Inferior parietal cortex (tissue), 1 donor: Measurements from ENCODE around the gene GDE1.
A peak's percentile ranks its signal among the peaks of the same experiment; 100 is the strongest.
"Not testable (repeated sequence)": the region's sequence is repeated elsewhere in the genome, so short reads cannot be mapped to it uniquely, and the experiment has no call there.

Experiments
- DNase-seq: peaks from one replicate; pipeline ENCODE4 v3.0.0-alpha.2; 2016; ENCODE audit errors: extremely low spot score

Gene GDE1, protein sequence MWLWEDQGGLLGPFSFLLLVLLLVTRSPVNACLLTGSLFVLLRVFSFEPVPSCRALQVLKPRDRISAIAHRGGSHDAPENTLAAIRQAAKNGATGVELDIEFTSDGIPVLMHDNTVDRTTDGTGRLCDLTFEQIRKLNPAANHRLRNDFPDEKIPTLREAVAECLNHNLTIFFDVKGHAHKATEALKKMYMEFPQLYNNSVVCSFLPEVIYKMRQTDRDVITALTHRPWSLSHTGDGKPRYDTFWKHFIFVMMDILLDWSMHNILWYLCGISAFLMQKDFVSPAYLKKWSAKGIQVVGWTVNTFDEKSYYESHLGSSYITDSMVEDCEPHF

DNA sequence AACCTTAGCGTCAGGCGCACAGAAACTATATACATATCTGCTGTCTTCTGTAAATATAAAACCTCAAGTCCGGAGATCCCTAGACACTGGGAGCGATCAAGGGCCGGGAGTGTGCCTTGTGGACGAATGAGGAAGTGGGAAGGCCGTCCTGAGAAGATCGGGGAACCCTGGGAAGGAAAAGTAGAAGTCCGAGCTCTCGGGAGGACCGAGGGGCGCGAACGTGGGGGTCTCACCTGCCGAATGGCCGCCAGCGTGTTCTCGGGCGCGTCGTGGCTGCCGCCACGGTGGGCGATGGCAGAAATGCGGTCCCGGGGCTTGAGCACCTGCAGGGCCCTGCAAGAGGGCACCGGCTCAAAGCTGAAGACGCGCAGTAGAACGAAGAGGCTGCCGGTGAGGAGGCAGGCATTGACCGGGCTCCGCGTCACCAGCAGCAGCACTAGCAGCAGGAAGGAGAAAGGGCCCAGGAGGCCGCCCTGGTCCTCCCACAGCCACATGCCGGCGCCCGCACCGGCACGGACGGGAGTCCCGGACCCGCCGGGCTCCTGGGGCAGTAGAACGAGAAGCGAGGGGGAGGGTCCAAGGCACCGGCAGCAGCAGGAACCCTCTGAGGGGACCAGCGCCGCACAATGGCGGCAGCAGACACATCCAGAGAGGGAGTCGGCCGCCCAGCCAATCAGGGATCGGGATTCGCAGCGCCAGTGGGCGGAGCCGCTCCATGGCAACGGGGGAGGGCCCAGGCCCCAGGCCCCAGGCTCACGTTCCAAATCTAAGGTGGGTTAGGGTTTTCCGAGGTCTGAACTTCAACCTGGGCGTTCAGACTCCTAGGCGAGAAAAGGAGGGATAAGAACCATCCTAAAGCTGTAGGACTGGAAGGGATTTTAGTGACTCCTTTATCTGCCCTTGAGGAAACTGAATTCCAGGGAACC is at the start of gene GDE1:
Gene GDE1 (minus strand): TSS at position 628 of the 926 bp plus-strand sequence. CDS start 134 bp downstream, at position 494.
- DNase-seq = peak; percentile 95

DNA sequence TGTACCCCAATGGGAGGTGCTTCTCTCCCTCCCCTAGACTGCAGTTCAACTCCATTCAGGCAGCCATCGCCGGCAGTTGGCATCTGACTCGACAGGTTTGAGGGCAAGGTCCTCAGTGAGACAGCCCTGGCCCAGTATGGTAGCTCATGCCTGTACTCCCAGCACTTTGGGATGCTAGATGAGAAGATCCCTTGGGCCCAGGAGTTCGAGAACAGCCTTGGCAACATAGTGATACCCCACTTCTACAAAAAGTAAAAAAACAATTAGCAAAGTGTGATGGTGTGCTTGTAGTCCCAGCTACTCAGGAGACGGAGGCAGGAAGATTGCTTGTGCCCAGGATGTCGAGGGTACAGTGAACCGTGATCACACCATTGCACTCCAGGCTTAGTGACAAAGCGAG is 45.7 kb upstream of the GDE1 start:
- no peak for DNase-seq

DNA sequence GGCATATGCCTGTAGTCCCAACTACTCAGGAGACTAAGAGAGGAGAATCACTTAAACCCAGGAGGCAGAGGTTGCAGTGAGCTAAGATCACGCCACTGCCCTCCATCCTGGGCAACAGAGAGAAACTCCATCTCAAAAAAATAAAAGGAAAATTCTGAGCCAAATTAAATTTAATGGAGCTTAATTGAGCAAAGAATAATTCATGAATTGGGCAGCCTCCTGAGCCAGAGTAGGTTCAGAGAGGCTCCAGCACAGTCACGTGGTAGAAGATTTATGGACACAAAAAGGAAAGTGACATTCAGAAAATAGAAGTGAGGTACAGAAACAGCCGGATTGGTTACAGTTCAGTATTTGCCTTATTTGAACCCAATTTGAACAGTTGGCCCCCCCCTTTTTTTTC is 44.5 kb upstream of the GDE1 start:
- DNase-seq = no peak

DNA sequence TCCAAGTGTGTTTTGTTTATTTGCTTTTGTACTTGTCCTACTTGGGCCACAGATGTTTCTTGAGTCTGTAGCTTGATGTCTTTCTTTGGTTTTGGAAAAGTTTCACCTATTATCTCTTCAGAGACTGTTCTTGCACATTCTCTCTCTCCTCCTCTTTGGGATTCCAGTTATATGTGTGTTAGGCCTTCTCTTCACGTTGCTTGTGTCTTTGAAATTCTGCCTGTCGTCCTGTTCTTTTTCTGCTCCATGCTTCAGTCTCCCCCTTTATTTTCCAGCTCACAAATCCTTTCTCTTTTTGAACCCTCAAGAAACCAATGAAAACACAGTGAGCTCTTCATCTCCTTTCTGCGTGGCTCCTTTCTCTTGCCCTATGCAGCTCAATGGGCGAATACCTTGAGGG is 41.5 kb upstream of the GDE1 start:
- DNase-seq = no peak

DNA sequence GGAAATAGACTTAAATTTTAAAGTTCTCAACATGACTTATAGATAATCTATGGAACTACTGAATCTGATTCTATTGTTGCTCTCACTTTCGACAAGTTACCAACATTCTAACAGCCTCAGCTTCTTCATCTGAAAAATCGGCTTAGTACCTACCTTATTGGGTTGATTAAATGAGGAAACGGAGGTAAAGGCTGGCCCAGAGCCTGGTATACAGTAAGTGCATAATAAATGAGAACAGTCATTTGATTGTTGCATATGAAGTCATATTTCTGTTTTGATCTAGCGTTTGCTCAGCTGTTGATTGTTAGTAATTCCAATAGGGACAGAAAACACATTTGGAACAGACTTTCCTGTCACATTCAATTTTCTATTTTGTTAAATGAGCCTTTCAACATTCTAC is 38.2 kb upstream of the GDE1 start:
- DNase-seq = no peak

DNA sequence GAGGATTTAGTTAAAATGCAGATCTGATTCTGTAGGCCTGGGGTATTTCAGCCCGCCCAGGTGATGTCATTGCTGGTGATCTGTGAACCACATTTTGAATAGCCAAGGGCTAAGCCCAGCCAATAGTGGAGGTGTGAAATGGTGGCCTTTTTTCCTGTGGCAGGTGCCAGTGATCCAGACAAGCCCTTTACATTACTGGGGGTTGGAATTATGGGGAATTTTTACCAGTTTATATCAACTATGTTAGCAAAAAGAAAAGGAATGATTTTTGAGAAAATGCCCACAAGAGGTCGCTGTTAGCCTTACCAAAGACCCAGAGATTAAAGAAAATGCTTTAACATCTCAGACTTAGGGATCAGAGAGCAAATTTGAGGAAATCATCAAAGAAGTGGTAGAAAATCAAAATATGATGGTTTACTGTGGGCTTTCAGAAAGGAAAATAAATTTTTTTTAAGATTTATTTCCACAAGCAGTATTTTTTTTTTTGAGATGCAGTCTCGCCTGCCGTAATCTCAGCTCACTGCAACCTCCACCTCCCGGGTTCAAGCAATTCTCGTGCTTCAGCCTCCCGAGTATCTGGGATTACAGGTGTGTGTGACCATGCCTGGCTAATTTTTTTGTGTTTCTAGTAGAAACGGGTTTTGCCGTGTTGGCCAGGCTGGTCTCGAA is 37.5 kb upstream of the GDE1 start:
- peak; percentile 90 for DNase-seq

DNA sequence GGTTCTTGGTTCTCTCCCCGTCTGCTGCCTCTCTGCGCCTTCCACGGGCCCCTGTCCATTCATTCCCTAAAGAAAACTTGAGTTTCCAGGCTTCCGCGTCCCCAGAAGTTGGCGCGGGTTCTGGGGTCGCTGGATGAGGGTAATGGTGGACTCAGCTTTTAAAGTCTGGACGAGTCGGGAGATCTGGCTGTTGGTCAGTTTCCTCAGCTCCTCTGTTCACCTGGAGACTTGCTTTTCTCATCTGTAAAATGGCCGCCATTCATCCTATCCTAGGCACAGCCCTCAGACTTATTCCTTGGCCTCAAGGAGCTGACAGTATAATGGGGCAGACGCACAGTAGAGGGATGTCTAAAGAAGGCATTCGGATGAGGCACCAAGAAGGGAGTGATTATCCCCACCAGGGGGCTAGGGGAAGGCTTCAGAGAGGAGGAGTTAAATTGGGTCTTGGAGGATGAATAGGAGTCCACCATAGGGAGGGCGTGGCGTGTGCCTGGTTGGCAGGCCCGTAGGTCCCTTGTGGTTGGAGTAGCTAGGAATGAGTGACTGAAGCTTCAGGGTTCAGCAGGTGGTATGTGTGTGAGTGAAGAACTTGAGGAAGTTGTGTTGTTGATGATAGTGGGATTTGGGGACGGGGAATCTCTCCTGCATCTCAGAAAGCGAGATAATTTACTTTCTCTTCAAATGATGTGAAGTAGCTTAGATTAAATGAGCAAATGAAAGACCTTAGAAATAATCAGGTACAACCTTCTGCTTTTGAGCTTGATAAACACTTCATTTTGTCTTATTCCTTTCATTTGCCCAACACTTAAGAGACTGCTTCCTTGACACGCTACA is 34.3 kb upstream of the GDE1 start:
- no peak for DNase-seq

DNA sequence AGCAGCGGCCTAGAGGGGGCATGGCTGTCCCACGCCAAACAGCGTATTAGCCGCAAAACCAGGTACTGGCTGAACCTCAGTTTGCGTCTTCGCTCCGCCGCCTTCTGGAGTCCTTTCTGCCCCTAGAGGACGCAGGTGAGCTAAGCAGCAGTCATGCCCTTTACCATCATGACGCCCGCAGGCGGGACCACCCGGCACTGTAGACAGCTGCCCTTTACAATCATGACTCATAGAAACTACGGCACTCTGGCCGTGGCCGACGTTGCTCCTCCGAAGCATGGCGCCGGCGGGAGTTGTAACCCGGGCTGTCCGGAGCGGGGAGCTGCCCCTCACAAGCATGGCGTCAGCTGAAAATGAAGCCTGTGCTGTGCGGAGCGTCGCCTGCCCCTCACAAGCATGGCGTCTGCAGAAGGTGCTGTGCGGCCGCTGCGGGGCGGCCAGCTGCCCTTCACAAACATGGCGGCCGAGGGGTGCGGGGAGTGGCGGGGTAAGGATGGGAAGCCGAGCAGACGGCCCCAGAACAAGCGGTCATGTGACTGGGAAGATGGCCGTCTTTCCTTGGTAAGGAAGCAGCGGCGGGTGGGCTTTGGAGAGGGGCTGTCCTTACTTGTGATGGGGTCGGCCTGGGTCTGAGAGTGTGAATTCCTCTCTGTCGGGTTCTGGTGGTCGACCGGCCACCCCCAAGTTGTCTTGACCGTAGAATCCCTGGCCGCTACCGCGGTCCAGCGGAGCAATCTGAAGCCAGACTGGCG is 33.5 kb upstream of the GDE1 start, which contains the start of gene VPS35L:
Gene VPS35L (plus strand): TSS at position 518 of the 752 bp plus-strand sequence. CDS start 27 bp downstream, at position 545.
- peak; percentile 94 for DNase-seq

DNA sequence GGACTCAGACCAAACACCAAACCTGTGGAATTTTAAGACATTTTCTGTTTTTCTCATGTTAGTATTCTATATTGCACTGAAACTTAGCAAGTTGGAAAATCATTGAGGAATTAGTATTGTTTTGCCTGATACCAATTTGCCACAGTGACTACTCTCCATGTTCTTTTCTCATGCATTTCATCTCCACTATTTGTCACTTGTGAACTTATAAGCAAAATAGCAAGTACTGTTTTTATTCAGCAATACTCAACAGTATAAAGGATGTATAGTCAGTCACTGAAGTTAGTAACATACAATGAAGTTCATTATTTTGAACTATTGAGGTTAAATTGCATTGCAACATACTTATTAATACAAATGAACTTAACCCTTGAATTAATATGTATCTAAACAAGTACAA is 27.8 kb upstream of the GDE1 start:
- DNase-seq = no peak

DNA sequence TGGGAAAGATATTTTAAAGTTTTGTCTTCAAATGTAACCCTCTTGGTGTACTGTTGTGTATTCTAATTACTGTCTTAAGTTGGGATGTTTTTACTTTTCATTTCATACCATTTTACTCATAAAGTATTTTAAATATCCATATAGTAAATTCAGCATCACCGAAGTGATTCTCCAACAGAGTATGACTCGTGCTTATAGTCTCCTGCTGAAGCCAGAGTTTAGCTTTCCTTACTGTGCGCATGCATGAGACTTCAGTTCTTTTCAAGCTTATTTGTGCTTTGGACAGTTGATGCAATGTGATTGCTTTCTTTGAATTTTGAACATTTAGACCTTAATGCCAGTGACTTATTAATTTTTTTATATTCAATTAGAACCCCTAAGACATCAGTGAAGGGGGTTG is 26.2 kb upstream of the GDE1 start:
- DNase-seq = no peak

DNA sequence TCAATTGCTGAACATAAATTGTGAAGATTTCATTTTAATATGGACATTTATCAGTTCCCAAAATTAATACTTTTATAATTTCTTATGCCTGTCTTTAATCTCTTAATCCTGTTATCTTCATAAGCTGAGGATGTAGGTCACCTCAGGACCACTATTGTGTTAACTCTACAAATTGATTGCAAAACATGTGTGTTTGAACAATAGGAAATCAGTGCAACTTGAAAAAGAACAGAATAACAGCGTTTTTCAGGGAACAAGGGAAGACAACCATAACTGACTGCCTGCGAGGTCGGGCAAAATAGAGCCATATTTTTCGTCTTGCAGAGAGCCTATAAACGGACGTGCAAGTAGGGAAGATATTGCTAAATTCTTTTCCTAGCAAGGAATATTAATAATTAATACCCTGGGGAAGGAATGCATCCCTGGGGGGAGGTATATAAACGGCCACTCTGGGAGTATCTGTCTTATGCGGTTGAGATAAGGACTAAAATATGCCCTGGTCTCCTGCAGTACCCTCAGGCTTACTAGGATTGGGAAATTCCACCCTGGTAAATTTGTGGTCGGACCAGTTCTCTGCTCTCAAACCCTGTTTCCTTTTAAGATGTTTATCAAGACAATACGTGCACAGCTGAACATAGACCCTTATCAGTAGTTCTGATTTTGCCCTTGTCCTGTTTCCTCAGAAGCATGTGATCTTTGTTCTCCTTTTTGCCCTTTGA is 21.5 kb upstream of the GDE1 start:
- not testable (repeated sequence) for DNase-seq

DNA sequence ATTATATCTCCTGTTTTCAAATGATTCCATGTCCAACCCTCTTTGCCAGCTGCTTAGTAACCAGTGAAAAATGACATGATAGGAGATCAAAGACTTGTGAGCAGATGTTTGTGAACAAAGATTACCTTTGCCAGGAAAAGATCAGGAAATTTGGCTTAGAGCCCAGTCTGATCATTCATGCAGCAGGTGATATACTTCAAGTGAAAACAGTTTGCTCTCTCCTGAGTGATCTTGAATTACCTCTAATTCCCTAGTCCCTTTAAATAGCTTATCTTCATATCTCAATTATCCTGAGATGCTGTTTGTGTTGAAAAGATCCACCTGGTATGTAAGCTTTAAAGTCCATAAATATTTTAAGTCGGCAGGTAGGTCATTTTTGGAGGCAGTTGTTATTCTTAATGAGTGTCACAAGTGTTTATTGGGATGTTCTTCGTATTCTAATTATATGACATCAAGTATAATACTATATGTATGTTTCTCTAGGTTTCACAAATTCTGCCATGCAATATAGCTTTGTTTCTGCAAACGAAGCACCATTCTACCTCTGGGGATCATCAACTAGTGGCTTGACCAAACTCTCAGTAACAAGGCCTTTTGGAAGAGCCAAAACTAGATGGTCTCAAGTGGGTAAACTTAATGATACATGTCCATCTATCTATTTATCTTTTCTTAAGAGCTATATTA is 20.4 kb upstream of the GDE1 start:
- no peak for DNase-seq

DNA sequence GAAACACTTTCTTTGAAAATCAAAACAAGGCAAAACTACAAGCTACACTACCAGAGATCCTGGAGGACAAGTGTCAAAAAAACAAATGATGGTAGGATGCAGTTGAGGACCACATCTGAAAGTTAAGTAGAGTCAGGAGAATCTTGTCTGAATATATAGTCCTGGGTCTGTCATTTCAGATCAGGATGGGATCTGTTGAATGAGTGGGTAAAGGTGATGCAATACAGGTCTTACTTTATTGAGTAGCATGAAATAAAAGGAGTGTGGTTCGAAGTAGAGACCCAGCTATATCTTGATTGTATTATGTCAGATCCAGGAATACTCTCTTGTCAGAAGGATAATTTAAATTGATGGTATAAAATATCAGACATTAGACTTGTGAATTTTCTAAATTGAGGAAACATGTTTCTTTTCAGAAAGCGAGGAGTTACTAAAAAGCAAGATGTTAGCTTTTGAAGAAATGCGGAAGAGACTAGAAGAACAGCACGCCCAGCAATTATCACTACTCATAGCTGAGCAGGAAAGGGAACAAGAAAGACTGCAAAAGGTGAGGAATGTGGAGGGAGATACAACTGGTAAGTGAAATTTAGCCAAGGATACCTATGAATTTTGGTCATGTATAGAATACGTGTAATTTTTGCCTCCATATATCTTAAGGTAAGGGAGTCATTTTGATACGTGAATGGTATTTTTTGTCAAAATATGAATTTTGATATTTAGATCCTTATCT is 18.5 kb upstream of the GDE1 start:
- DNase-seq = no peak

DNA sequence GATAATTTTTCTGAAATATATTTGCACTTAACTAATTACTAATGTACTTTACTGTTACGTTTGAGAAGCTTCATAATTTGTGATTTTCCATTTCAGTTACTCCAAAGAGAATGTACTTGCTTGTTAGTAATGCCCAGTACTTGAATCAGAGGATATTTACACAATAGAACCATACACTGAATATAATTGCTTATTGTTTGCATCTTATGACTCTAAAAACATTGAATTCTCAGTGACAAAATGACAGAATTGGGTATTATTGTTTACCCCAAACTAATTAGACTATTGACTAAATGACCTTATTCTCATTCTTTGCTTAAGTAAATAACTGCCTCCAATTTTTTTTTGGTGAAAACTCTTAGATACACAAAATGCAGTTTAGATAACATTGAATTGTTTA is 10.7 kb upstream of the GDE1 start:
- peak; percentile 75 for DNase-seq

DNA sequence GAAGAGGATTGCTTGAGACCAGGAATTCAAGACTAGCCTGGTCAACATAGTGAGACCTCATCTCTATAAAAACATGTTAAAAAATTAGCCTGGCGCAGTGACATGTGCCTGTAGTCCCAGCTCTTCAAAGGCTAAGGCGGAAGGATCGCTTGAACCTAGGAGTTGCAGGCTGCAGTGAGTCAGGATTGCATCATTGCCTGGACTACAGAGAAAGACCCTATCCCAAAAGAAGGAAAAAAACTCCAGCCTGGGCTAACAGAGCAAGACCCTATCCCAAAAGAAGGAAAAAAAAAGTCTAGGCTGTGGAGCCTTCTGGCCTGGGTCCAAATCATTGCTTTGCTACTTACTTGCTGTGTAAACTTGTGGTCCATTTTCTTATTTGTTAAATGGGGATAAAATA is 6.8 kb upstream of the GDE1 start:
- no peak for DNase-seq

DNA sequence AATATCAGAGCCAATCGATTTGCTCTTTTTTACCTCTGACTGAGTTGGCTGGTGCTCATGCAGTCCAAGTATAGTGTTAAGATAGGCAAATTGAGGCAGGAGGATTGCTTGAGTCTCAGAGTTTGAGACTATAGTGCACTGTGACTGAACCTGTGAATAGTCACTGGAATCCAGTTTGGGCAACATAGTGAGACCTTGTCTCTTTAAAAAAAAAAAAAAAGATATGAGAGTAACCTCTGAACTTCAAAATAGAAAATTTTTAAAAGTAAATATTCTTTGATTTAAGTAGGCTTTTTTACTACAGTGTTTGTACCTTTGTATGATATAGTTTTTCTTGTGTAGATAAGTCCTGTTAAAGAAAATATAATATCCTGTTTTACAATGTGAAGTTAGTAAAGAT is 5.3 kb upstream of the GDE1 start:
- DNase-seq = no peak

DNA sequence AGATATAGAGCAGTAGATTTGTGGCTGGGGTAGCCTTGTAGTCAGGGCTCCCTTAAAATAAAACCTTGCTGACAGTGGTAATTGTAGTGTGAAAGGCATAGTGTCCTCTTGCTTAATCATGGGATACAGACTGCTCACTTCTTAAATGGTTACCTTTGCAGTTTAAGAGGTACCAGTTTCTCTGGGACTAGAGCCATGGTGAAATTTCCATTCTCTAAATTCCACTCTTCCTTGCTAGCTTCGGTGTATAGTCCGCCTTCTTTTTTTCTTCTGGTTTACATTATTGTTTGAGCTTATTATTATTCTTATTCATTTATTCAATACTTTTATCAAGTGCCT is 3.5 kb upstream of the GDE1 start:
- DNase-seq = no peak

DNA sequence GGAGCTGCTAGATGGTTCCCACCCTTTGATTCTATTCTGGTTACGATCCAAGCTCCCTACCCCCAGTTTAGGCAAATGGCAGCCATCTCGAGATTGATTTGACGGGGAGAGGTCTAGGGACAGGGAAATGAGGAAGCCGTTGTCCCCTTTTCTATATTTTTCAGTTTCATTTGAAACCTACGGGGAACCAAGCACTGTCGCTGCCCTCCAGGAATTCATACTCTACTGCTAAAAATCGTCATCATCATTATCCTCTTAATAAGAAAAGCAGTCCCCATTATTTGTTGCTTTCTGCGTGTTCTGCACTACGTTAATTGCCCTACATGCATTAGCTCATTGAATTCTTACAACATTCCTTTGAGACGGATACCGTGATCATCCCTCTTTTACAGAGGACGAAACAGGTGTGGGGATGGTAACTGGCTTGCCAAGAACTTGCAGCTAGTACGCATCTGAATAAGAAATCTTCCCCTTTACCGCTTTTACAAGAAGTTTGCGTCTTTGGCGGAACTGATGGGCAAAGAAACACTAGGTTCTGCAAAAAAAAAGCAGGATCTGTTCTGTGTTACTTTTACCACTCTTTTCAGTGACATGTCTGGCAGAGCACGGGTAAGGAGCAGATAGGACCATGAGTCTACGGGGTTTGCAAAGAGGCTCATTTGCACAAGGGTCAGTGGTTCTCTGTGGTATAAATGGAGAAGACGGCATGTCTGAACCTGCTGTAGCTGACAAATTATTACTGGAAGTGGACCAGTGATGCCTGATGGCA is 2.9 kb upstream of the GDE1 start:
- peak; percentile 63 for DNase-seq
